SK-N-SH (cell line): Measurements from ENCODE around the gene CALM1.

Experiments
- ELF1 ChIP-seq: IDR thresholded peaks from 2 replicates; pipeline ENCODE4 v1.4.0; 2012
- EP300 ChIP-seq, 2 experiments: IDR thresholded peaks; 2 replicates each; pipeline versions ENCODE4 v1.4.0 to v1.6.1; 2012; ENCODE audit warnings: borderline replicate concordance in 1 of 2, low read depth in 1 of 2, low read length in 1 of 2
- EZH2phosphoT487 ChIP-seq: fragments of 200-600 bp; sonication (generic); IDR thresholded peaks from 2 replicates; pipeline ENCODE4 v1.6.1; 2017; ENCODE audit warnings: low read depth, mixed run types, mild to moderate bottlenecking, antibody characterized with exemption, moderate library complexity, borderline replicate concordance
- MXI1 ChIP-seq: IDR thresholded peaks from 2 replicates; pipeline ENCODE4 v1.6.1; 2012; ENCODE audit warnings: mild to moderate bottlenecking, low read depth, low read length, improper control_type of control experiment
- NFIC ChIP-seq: IDR thresholded peaks from 2 replicates; pipeline ENCODE4 v1.4.0; 2012; ENCODE audit warnings: borderline replicate concordance
- POLR2AphosphoS5 ChIP-seq: IDR thresholded peaks from 2 replicates; pipeline ENCODE4 v1.6.1; 2012; ENCODE audit warnings: low read depth, low read length
- RAD21 ChIP-seq: IDR thresholded peaks from 2 replicates; pipeline ENCODE4 v1.6.1; 2012; ENCODE audit warnings: mild to moderate bottlenecking, low read length
- RFX5 ChIP-seq: IDR thresholded peaks from 2 replicates; pipeline ENCODE4 v1.6.1; 2012; ENCODE audit warnings: mild to moderate bottlenecking, improper control_type of control experiment, low read length
- SMC3 ChIP-seq: IDR thresholded peaks from 2 replicates; pipeline ENCODE4 v1.6.1; 2012; ENCODE audit warnings: low read depth, low read length, improper control_type of control experiment
- TAF1 ChIP-seq: IDR thresholded peaks from 2 replicates; pipeline ENCODE4 v1.6.1; 2012; ENCODE audit warnings: low read depth, mild to moderate bottlenecking, low read length, moderate library complexity, borderline replicate concordance
- YY1 ChIP-seq: IDR thresholded peaks from 2 replicates; pipeline ENCODE4 v1.4.0; 2012; ENCODE audit warnings: low read depth, mild to moderate bottlenecking
- TF ChIP-seq, protein P1 (sequence below): fragments of 200-600 bp; sonication (generic); IDR thresholded peaks from 2 replicates; pipeline ENCODE4 v1.6.1; 2017; ENCODE audit warnings: antibody characterized with exemption, mild to moderate bottlenecking, moderate library complexity
- TF ChIP-seq, protein P2 (sequence below): IDR thresholded peaks from 2 replicates; pipeline ENCODE4 v1.6.1; 2012; ENCODE audit warnings: mild to moderate bottlenecking, low read depth, low read length, moderate library complexity
- TF ChIP-seq, protein P3 (sequence below): fragments of 150-350 bp; IDR thresholded peaks from 2 replicates; pipeline ENCODE4 v1.6.1; 2017; ENCODE audit warnings: antibody characterized with exemption, low read length, low read depth, borderline replicate concordance

DNA sequence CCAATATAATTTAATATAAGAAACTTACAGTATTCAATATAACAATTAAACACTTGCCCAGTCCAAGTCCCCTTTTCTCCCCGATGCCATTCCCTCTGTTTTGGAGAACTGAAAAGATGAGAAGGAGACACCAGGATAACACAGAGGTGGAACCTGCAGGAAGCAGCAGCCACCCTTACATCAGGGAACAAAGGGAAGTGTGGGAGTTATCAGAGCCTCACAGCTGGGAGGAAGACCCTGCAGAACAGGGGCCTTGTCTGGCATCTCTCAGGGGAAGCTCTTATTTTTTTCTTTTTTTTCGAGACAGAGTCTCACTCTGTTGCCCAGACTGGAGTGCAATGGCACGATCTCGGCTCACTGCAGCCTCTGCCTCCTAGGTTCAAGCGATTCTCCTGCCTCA, 52.6 kb downstream of the CALM1 start:
- TF ChIP-seq SMC3, result no peak
- no peak for TF ChIP-seq POLR2AphosphoS5
- TF ChIP-seq, protein P1, sequence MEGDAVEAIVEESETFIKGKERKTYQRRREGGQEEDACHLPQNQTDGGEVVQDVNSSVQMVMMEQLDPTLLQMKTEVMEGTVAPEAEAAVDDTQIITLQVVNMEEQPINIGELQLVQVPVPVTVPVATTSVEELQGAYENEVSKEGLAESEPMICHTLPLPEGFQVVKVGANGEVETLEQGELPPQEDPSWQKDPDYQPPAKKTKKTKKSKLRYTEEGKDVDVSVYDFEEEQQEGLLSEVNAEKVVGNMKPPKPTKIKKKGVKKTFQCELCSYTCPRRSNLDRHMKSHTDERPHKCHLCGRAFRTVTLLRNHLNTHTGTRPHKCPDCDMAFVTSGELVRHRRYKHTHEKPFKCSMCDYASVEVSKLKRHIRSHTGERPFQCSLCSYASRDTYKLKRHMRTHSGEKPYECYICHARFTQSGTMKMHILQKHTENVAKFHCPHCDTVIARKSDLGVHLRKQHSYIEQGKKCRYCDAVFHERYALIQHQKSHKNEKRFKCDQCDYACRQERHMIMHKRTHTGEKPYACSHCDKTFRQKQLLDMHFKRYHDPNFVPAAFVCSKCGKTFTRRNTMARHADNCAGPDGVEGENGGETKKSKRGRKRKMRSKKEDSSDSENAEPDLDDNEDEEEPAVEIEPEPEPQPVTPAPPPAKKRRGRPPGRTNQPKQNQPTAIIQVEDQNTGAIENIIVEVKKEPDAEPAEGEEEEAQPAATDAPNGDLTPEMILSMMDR, result no peak
- TF ChIP-seq RFX5, result no peak
- no peak for TF ChIP-seq EP300 (IDR thresholded peaks at IDR 0.05; ENCODE audit: borderline replicate concordance in 1 of 2, low read depth in 1 of 2, low read length in 1 of 2)
- TF ChIP-seq ELF1, result no peak
- TF ChIP-seq TAF1, result no peak
- TF ChIP-seq, protein P2, sequence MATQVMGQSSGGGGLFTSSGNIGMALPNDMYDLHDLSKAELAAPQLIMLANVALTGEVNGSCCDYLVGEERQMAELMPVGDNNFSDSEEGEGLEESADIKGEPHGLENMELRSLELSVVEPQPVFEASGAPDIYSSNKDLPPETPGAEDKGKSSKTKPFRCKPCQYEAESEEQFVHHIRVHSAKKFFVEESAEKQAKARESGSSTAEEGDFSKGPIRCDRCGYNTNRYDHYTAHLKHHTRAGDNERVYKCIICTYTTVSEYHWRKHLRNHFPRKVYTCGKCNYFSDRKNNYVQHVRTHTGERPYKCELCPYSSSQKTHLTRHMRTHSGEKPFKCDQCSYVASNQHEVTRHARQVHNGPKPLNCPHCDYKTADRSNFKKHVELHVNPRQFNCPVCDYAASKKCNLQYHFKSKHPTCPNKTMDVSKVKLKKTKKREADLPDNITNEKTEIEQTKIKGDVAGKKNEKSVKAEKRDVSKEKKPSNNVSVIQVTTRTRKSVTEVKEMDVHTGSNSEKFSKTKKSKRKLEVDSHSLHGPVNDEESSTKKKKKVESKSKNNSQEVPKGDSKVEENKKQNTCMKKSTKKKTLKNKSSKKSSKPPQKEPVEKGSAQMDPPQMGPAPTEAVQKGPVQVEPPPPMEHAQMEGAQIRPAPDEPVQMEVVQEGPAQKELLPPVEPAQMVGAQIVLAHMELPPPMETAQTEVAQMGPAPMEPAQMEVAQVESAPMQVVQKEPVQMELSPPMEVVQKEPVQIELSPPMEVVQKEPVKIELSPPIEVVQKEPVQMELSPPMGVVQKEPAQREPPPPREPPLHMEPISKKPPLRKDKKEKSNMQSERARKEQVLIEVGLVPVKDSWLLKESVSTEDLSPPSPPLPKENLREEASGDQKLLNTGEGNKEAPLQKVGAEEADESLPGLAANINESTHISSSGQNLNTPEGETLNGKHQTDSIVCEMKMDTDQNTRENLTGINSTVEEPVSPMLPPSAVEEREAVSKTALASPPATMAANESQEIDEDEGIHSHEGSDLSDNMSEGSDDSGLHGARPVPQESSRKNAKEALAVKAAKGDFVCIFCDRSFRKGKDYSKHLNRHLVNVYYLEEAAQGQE, result no peak
- TF ChIP-seq, protein P3, sequence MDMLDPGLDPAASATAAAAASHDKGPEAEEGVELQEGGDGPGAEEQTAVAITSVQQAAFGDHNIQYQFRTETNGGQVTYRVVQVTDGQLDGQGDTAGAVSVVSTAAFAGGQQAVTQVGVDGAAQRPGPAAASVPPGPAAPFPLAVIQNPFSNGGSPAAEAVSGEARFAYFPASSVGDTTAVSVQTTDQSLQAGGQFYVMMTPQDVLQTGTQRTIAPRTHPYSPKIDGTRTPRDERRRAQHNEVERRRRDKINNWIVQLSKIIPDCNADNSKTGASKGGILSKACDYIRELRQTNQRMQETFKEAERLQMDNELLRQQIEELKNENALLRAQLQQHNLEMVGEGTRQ, result no peak
- TF ChIP-seq EZH2phosphoT487, result no peak
- TF ChIP-seq YY1, result no peak
- no peak for TF ChIP-seq RAD21
- TF ChIP-seq NFIC, result no peak
- TF ChIP-seq MXI1, result no peak
